CD4-positive, alpha-beta memory T cell (primary cell): ENCODE data around the gene ALOX12B. TPM values are rescaled to one million over a fixed set of nuclear protein-coding genes. Genes with fewer than 3 reads are reported as not detected.

Experiments used
- CTCF ChIA-PET: fragments of 350-600 bp; sonication (Branson Sonifier 250); formaldehyde crosslinking; loops from one replicate; lab custom pipeline; 2021; ENCODE audit warnings: inconsistent platforms; ENCODE audit not compliant: partially characterized antibody; lab: Charles Lee
- POLR2A ChIA-PET: fragments of 350-600 bp; sonication (Branson Sonifier 250); formaldehyde crosslinking; loops from one replicate; lab custom pipeline; 2021; ENCODE audit not compliant: partially characterized antibody; lab: Charles Lee
- DNase-seq, 5 donors: peaks; one replicate each; pipeline versions ENCODE4 v3.0.0 to v3.0.0-alpha.2; 2020 to 2022; ENCODE audit warnings: mixed read lengths in 1 of 5
- H3K27ac ChIP-seq: one replicate; pipeline ENCODE4 v1.7.0; 2013; ENCODE audit warnings: low read depth, low read length
- H3K27me3 ChIP-seq: 2 replicates; pipeline ENCODE4 v1.7.0; 2013; ENCODE audit warnings: mild to moderate bottlenecking, low read length, moderate library complexity; ENCODE audit not compliant: insufficient read depth
- H3K36me3 ChIP-seq: 2 replicates; pipeline ENCODE4 v1.7.0; 2013; ENCODE audit warnings: mild to moderate bottlenecking, low read length, moderate library complexity; ENCODE audit not compliant: insufficient read depth
- H3K4me1 ChIP-seq: 2 replicates; pipeline ENCODE4 v1.7.0; 2013; ENCODE audit warnings: mild to moderate bottlenecking, low read length, moderate library complexity; ENCODE audit not compliant: insufficient read depth
- H3K4me3 ChIP-seq, 2 donors: one replicate each; pipeline ENCODE4 v1.7.0; 2013; ENCODE audit warnings: low read length in 2 of 2, mild to moderate bottlenecking in 1 of 2
- H3K9me3 ChIP-seq, 2 donors: one replicate each; pipeline ENCODE4 v1.7.0; 2013; ENCODE audit warnings: low read length in 2 of 2, control low read depth in 1 of 2; ENCODE audit not compliant: control insufficient read depth in 1 of 2
- H3K27ac Mint-ChIP-seq, 7 donors: one replicate each; pipeline ENCODE4 v1.8.0; 2020 to 2021; ENCODE audit warnings: mixed read lengths in 7 of 7, mild to moderate bottlenecking in 6 of 7, inconsistent platforms in 3 of 7, moderate library complexity in 3 of 7
- H3K27me3 Mint-ChIP-seq, 2 donors: one replicate each; pipeline ENCODE4 v1.8.0; 2020 to 2021; ENCODE audit warnings: mixed read lengths in 2 of 2
- H3K36me3 Mint-ChIP-seq, 2 donors: one replicate each; pipeline ENCODE4 v1.8.0; 2020 to 2021; ENCODE audit warnings: mixed read lengths in 2 of 2, inconsistent platforms in 1 of 2, mild to moderate bottlenecking in 1 of 2
- H3K4me1 Mint-ChIP-seq, 4 donors: one replicate each; pipeline ENCODE4 v1.8.0; 2020 to 2021; ENCODE audit warnings: mixed read lengths in 4 of 4, mild to moderate bottlenecking in 1 of 4
- H3K4me3 Mint-ChIP-seq, 8 donors: one replicate each; pipeline ENCODE4 v1.8.0; 2020 to 2021; ENCODE audit warnings: mixed read lengths in 8 of 8, mild to moderate bottlenecking in 7 of 8, moderate library complexity in 6 of 8, inconsistent platforms in 3 of 8
- H3K9me3 Mint-ChIP-seq, 8 donors: one replicate each; pipeline ENCODE4 v1.8.0; 2020 to 2021; ENCODE audit warnings: mixed read lengths in 8 of 8, mild to moderate bottlenecking in 5 of 8, inconsistent platforms in 3 of 8, moderate library complexity in 1 of 8
- intact Hi-C: fragments of 100-400 bp; cut with micrococcal nuclease; formaldehyde crosslinking; loops from one replicate; pipeline ENCODE4 v1.15.1; 2023
- polyA plus RNA-seq, 2 donors: library from polyadenylated mRNA; unstranded; fragments of 300-500 nt; fragmentation: Illumina TruSeq; gene quantifications; one replicate each; pipeline ENCODE4 v1.2.3, GENCODE V29; 2021
- total RNA-seq, 2 experiments: library from RNA; stranded (reverse); gene quantifications; one replicate each; pipeline ENCODE4 v1.2.3, GENCODE V29; 2021

ALOX12B gene
- total and polyA plus RNA-seq, 4 experiments from 2014 or later: 0.44 to 0.79 TPM; not detected in 2

- no peak overlapping the region for H3K4me3 ChIP-seq
- no peak overlapping the region for H3K27ac ChIP-seq
- H3K9me3 Mint-ChIP-seq: peaks cover 0 to 4% (median 0%) of the 10 kb centered on the region in 8 donors
- H3K36me3 ChIP-seq: no peaks in the 10 kb centered on the region
- ChIA-PET POLR2A (no interaction called here), CTCF (interaction anchor here (1.3 to 9.9 kb wide), 2 partner anchors 8 to 42 kb away, joined by 4 to 147 read pairs; no protein-coding TSS in a partner anchor)
- intact Hi-C loops: no loop called here
- peak overlapping the region in 1 of 8 donors; percentile 68 for H3K4me3 Mint-ChIP-seq
- H3K4me1 Mint-ChIP-seq: peaks cover 3 to 11% (median 7%) of the 10 kb centered on the region in 4 donors
- peaks cover 17 to 23% of the 10 kb centered on the region in 2 donors for H3K27me3 Mint-ChIP-seq
- no peak overlapping the region for H3K27ac Mint-ChIP-seq
- H3K4me1 ChIP-seq: peaks cover 9% of the 10 kb centered on the region
- H3K27me3 ChIP-seq: peaks cover 25% of the 10 kb centered on the region
- no peaks in the 10 kb centered on the region for H3K9me3 ChIP-seq
- H3K36me3 Mint-ChIP-seq: no peaks in the 10 kb centered on the region
- no peak for DNase-seq
These were observed 19.7 kb downstream of the ALOX12B start for GRCh38 chr17:8067806-8068205.

- H3K36me3 ChIP-seq: no peaks in the 10 kb centered on the region
- peaks cover 0 to 4% (median 0%) of the 10 kb centered on the region in 8 donors for H3K9me3 Mint-ChIP-seq
- no peaks in the 10 kb centered on the region for H3K9me3 ChIP-seq
- peaks cover 28% of the 10 kb centered on the region for H3K27me3 ChIP-seq
- H3K4me1 Mint-ChIP-seq: peaks cover 0 to 4% (median 1%) of the 10 kb centered on the region in 4 donors
- ChIA-PET CTCF (interaction anchor here (1.3 to 1.8 kb wide), 2 partner anchors 7 to 43 kb away, joined by 4 to 6 read pairs; no protein-coding TSS in a partner anchor), POLR2A (no interaction called here)
- H3K4me3 Mint-ChIP-seq: no peak overlapping the region
- H3K4me1 ChIP-seq: peaks cover 2% of the 10 kb centered on the region
- intact Hi-C loops: no loop called here
- no peak overlapping the region for H3K4me3 ChIP-seq
- no peak for DNase-seq
- peaks cover 19 to 24% of the 10 kb centered on the region in 2 donors for H3K27me3 Mint-ChIP-seq
- no peak overlapping the region for H3K27ac Mint-ChIP-seq
- H3K27ac ChIP-seq: no peak overlapping the region
- no peaks in the 10 kb centered on the region for H3K36me3 Mint-ChIP-seq
These were observed 20.4 kb downstream of the ALOX12B start for GRCh38 chr17:8066841-8067775.

GRCh38 chr17:8064561-8065019 is 22.9 kb downstream of the ALOX12B start:
- no peaks in the 10 kb centered on the region for H3K36me3 Mint-ChIP-seq
- intact Hi-C loops: loop anchor here (5.0 kb wide), 1 partner anchor 683 kb away; no protein-coding TSS in a partner anchor
- H3K9me3 Mint-ChIP-seq: peaks cover 0 to 4% (median 0%) of the 10 kb centered on the region in 8 donors
- ChIA-PET CTCF (no interaction called here), POLR2A (no interaction called here)
- H3K4me3 Mint-ChIP-seq: no peak overlapping the region
- H3K36me3 ChIP-seq: no peaks in the 10 kb centered on the region
- H3K4me3 ChIP-seq: no peak overlapping the region
- H3K9me3 ChIP-seq: no peaks in the 10 kb centered on the region
- H3K27me3 Mint-ChIP-seq: peaks cover 29 to 36% of the 10 kb centered on the region in 2 donors
- no peak for DNase-seq
- peaks cover 29% of the 10 kb centered on the region for H3K27me3 ChIP-seq
- no peak overlapping the region for H3K27ac ChIP-seq
- H3K4me1 Mint-ChIP-seq: peaks cover 0 to 4% (median 0%) of the 10 kb centered on the region in 4 donors
- no peak overlapping the region for H3K27ac Mint-ChIP-seq
- H3K4me1 ChIP-seq: no peaks in the 10 kb centered on the region

GRCh38 chr17:8063761-8064534 is 23.6 kb downstream of the ALOX12B start:
- Mint-ChIP-seq H3K4me3 (no peak overlapping the region), H3K9me3 (peaks cover 0 to 3% (median 0%) of the 10 kb centered on the region in 8 donors), H3K27ac (no peak overlapping the region), H3K36me3 (no peaks in the 10 kb centered on the region), H3K27me3 (peaks cover 31 to 38% of the 10 kb centered on the region in 2 donors), H3K4me1 (peaks cover 0 to 4% (median 0%) of the 10 kb centered on the region in 4 donors)
- Histone ChIP-seq H3K4me1 (no peaks in the 10 kb centered on the region), H3K36me3 (no peaks in the 10 kb centered on the region), H3K4me3 (no peak overlapping the region), H3K27me3 (peaks cover 36% of the 10 kb centered on the region), H3K27ac (no peak overlapping the region), H3K9me3 (no peaks in the 10 kb centered on the region)
- ChIA-PET CTCF (no interaction called here), POLR2A (no interaction called here)
- no peak for DNase-seq
- intact Hi-C loops: loop anchor here (5.0 kb wide), 1 partner anchor 683 kb away; no protein-coding TSS in a partner anchor

- no peak for DNase-seq
- ChIA-PET POLR2A (no interaction called here), CTCF (interaction anchor here (0.8 to 7.9 kb wide), 8 partner anchors 10 to 238 kb away, joined by 3 to 147 read pairs (median 14); partner anchors contain the start of gene ALOX12B)
- no peaks in the 10 kb centered on the region for H3K4me1 ChIP-seq
- intact Hi-C loops: loop anchor here (5.0 kb wide), 1 partner anchor 684 kb away; no protein-coding TSS in a partner anchor
- H3K27me3 Mint-ChIP-seq: peaks cover 34 to 41% of the 10 kb centered on the region in 2 donors
- peaks cover 0 to 4% (median 0%) of the 10 kb centered on the region in 4 donors for H3K4me1 Mint-ChIP-seq
- H3K4me3 ChIP-seq: no peak overlapping the region
- H3K4me3 Mint-ChIP-seq: no peak overlapping the region
- peaks cover 38% of the 10 kb centered on the region for H3K27me3 ChIP-seq
- no peak overlapping the region for H3K27ac ChIP-seq
- peaks cover 0 to 5% (median 0%) of the 10 kb centered on the region in 8 donors for H3K9me3 Mint-ChIP-seq
- H3K36me3 ChIP-seq: no peaks in the 10 kb centered on the region
- H3K9me3 ChIP-seq: no peaks in the 10 kb centered on the region
- no peaks in the 10 kb centered on the region for H3K36me3 Mint-ChIP-seq
- no peak overlapping the region for H3K27ac Mint-ChIP-seq
These were observed 24.6 kb downstream of the ALOX12B start for GRCh38 chr17:8062807-8063483.

- intact Hi-C loops: loop anchor here (5.0 kb wide), 1 partner anchor 685 kb away; no protein-coding TSS in a partner anchor
- DNase-seq: no peak
- Mint-ChIP-seq H3K36me3 (no peaks in the 10 kb centered on the region), H3K27me3 (peaks cover 36 to 43% of the 10 kb centered on the region in 2 donors), H3K4me1 (peaks cover under 1 to 10% (median 2%) of the 10 kb centered on the region in 4 donors), H3K9me3 (peaks cover 0 to 5% (median 0%) of the 10 kb centered on the region in 8 donors), H3K27ac (no peak overlapping the region), H3K4me3 (no peak overlapping the region)
- CTCF ChIA-PET: interaction anchor here (0.8 to 7.9 kb wide), 12 partner anchors 10 to 684 kb away, joined by 3 to 147 read pairs (median 14); partner anchors contain the start of gene ALOX12B
- no peaks in the 10 kb centered on the region for H3K9me3 ChIP-seq
- H3K36me3 ChIP-seq: no peaks in the 10 kb centered on the region
- H3K4me1 ChIP-seq: no peaks in the 10 kb centered on the region
- H3K27me3 ChIP-seq: peaks cover 38% of the 10 kb centered on the region
- H3K27ac ChIP-seq: no peak overlapping the region
- POLR2A ChIA-PET: no interaction called here
- H3K4me3 ChIP-seq: no peak overlapping the region
These were observed 25.1 kb downstream of the ALOX12B start for GRCh38 chr17:8062435-8062806.
